Myocyte (in vitro differentiated cells): ENCODE data around the gene SOCS6. TPM values are rescaled to one million over a fixed set of nuclear protein-coding genes. Genes with fewer than 3 reads are reported as not detected.
"Not testable (repeated sequence)": the region's sequence is repeated elsewhere in the genome, so short reads cannot be mapped to it uniquely, and the experiment has no call there.

Experiments used
- DNase-seq: peaks from one replicate; pipeline ENCODE4 v3.0.0-alpha.2; 2012; ENCODE audit warnings: low read depth
- total RNA-seq: library from RNA; depleted of rRNA; stranded (reverse); fragments of >200 nt; gene quantifications from 2 replicates; pipeline ENCODE4 v1.2.3, GENCODE V29; 2014

The SOCS6 gene
- total RNA-seq, 1 donor from 2014 or later = 23.6 TPM

DNA sequence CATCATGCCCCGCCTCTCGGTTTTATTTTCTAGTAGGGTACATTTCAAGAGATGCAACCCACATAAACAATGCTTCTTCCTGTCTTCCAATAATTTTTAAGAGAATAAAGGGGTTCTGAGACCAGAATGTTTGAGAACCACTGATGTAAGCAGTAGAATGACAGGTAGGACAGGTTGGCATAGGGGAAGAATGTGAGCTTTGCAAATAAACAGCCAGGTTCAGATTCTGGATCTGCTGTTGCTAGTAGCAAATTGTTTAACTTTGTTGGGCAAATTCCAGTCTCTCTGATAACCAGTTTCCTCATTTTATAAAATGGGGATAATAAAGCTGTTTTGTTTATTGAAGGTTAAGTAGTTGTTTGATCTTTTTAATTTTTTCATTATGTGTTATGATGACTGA lies 32.8 kb downstream of the SOCS6 start:
- DNase-seq = no peak

DNA sequence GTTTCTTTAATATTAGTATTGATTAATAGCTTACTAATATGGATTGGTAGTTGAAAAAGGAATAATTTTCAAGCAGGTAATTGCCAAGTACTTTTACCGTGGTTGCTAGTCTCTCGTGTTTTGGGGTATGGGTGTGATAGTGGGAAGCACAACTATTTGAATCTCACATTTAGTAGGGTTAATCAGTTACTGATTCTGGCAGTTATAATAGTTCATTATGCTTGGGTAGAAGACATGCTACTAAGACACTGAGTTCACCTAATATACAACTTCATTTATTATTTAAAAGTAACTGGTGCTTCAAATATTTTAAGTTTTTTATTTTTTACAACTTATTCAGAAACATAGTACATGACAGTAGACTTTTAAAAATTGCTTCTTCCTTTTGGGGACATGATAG lies 33.5 kb downstream of the SOCS6 start:
- DNase-seq = no peak

DNA sequence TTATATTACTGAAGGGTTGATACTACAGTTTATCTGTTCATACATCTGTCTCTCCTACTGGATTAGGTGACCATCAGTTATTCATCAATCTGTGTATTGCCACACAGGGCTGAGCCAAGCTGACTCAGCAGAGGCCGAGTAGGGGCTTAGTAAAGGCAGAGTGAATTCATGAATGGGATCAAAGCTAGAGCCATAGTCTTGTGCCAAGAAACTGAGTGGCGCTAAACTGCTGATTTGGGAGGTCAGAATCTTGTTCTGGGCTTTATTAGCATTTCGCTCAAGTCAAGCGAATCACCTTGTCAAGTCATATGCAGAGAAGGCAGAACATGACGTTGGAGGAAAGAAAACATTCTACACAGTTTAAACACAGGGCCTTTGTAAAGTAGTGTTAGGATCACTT lies 34.1 kb downstream of the SOCS6 start:
- DNase-seq = no peak

DNA sequence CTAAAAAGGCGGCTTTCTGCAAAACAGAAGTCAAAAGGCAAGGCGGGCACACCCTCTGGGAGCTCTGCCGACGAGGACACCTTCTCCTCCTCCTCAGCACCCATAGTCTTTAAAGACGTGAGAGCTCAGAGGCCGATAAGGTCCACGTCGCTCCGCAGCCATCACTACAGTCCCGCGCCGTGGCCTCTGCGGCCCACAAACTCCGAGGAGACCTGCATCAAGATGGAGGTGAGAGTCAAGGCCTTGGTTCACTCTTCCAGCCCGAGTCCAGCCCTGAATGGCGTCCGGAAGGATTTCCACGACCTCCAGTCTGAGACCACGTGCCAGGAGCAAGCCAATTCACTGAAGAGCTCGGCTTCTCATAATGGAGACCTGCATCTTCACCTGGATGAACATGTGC lies 36.1 kb downstream of the SOCS6 start:
- DNase-seq = no peak

DNA sequence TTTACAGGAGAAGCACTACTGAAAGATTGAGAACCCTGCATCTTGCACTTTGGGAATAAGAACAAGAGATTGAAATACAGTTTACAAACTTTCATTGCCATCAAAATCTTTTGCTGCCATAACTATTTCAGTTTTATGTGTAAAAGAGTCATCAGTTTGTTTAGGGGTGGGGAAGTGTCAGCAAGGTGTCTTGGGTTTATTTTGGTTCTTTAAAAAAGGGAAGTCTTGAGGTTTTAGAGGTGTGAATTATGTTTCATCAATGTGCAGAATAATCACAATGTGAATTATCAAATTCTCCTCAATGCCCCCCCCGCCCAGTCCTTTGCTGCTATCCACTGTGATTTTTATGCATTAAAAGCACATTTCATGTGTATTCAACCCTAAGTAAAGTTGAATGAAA lies 37.4 kb downstream of the SOCS6 start:
- DNase-seq = no peak

DNA sequence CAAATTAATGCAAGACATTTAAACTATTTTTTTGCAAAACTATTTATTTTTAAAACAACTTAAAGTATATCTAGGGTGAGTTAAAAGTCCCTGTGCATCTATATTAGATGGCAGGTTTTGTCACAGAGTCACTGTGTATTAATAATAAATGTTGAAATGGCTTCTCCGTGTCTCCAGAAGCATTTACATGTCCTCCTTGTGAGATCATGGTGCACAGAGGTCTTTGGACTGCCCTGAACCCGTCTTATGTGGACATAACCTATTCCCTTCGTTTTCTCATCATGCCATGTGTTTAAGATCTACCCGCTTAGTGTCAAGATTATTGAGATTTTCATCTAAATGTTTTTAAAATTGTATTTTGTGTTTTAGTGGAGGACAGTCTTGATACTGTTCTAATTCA lies 39.3 kb downstream of the SOCS6 start:
- DNase-seq = no peak

DNA sequence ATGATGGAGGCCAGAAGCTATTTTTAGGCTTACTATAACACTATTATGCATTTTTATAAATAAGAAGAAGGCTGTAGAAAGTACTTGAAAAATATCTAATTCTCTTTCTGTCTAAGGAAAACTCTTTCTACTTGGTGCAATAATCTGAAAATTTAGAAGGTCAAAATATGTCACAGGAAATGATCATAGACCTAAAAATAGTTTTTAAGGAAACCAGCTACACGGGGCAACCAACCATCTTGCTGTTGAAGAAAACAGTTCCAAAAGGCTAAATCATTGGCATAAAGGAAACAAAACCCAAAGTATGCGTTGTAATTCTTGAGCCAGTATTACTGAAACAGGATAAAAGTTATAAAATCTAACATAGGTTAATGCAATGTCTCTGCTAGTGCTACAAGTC lies 40.2 kb downstream of the SOCS6 start:
- DNase-seq = no peak

DNA sequence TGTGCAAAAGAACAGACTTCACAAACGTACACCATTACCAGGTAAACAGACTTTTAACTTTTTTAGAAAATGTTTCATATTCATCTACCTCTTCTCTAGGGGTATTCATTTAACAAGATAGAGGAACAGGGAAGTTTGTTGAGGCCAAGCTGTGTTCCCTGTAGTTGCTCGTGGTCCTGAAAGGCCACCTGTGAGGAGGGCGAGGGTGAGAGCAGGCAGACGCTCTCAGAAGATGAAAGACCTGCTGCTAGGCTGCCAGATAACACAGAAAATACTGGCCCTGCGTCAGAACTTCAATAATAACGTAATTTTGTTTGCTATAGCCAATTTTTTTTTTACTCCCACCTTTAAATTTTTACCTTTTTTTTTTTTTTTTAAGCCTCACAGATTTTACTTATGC lies 42.0 kb downstream of the SOCS6 start:
- no peak for DNase-seq

DNA sequence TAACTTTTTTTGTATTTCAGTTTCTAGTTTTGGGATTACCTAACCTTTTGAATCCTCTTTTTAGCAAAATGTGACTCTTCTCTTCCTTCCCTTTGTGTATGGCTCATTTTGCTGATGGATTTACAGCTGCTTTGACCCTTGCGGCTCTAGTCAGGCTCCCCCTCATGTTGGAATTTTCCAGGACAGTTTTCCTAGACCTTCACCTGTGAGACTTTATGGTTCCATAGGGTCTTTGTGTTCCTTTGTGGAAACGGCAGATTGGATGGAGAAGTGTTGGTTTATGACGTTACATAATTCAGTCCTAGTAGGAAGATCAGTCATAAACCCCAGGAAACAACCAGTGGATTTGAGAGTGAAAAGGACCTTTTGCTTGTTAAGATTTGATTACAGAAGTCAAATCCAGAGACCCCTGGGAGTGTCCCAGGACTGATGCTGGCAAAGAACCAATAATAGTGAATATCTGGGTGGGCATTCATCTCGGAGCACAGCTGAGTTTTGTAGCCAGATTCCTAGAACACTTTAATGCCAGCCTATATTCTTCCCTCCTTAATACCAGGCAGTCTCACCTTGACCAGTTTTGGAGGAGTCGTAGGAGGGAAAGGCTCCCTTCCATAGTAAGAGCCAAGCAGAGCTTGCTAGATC lies 42.7 kb downstream of the SOCS6 start:
- no peak for DNase-seq

DNA sequence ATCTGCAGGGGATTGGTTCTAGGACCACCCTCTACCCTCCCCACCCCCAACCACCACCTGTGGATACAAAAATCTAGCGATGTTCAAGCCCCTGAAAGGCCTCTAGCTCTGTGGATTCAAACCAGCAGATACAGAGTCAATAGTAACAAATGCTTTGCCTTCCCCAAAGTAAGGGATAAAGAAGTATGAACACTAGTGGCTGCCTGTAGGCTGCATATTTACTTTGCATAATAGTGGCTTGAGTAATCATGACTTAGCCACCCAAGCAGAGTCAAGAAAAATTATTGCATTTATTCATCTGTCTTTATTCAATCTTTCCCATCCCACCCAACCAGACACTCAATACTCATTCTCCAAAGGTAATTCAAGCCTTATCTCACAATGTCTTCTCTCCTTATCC lies 43.8 kb downstream of the SOCS6 start:
- no peak for DNase-seq

DNA sequence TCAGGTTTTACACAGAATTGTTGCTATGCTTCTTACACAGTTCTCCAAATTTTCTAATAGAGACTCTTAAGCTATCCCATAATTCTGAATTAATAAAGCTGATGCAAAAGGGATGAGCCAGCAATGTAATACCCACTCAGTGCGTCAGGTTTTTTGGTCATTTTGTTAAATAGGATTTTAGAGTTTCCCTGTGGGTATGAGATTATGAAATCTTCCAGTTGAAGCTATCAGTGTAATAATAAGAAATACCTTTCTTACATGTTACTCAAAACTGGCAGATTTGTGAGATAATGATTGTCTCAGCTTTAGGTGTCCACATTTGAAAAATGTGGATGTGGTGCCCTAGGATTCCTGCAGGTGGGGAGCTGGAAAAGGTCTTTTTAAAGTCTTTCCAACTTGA lies 44.5 kb downstream of the SOCS6 start:
- no peak for DNase-seq

DNA sequence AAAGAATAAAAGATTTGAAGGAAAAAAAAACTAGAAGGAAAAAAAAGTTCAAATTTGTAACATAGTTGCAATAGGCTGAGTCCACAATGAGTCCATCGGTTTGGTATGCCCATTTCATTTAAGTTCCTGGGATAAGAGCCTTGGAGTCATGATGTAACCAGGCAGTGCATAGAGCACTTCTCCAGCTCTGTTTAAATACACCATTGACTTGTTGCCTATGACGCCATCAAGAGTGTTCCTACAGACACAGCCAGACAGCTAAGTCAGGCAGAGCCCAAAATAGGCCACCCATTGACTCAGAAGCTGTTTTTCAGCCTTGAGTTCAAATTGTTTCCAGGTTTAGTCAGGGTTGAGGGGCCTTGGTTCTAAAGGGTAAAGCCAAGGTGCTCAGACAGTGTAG lies 44.9 kb downstream of the SOCS6 start:
- peak; percentile 24 for DNase-seq

DNA sequence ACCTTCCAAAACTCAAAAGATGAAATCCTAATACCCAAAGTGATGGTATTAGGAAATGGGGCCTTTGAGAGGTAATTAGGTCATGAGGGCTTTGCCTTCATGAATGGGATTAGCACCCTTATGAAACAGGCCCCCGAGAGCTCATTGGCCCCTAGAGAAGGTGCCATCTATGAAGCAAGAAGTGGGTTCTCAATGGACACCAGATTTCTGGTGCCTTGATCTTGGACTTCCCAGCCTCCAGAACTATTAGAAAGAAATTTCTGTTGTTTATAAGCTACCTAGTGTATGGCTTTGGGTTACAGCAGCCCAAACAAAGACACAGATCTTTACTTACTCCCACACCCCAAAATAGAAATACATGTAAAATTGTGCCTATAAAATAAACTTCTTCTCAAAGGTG lies 45.4 kb downstream of the SOCS6 start:
- DNase-seq = no peak

DNA sequence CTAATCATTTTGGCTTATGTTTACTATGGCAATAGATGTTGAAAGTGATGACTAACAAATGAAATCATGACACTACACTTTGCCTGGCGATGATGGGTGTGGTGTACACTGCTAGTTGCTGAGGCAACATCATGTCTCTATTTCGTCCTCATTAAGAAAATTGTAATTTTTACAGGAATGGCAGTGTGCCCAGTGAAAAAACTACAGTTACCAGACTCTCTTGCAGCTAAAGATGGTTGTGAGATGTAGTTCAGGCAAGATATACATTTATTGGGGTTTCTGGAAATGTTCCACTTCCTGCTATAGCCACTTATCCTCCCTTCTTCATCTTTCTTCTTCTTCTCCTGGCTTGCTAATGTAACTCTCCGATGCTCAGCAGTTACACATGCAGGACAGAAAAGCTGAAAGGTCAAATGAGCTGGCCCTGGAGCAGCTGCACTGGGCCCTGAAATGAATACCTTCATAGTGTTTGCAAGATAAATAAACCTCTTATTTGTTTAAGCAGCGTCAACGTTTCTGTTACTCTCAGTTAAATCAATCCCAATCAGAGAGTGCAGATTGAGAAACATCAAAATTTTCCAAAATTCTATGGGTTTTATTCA lies 46.0 kb downstream of the SOCS6 start:
- DNase-seq = no peak

DNA sequence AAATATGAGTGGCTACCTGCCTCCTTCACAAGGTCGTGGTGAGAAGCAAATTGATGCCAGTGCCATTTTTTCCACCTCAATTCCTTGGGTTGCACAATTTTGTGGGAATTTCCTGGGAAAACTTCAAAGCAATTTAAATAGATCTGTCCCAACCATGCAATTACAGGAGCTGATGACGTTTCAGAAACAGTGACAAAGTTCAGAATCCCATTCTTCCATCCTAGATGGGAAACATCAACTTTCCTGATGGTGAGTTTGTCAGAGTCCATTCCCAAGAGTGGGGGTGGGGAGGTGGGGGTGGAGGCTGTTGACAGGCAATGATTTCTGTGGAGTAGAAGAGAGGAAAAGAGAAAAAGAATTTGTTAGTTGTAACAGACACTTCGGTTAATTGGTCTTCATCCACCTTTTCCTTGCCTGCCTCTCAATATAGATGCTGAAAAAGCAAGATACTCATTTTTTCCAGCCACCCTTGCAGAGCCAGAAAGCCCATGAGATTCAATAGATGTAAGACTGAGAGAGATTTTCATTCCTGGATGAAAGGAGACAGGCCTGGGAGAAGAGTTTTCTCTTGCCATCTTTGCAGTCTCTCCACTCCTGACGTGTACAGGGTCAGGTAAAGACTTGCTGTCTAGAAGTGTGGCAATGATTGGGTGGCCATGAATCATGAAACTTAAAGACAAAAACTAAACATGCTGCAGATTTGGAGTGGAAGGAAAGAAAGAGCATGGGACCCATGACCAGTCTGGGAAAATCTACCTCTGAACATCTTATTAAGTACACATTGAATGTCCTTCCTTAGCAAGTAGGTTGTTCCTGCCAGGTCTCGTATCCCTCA lies 47.3 kb downstream of the SOCS6 start:
- DNase-seq = no peak

DNA sequence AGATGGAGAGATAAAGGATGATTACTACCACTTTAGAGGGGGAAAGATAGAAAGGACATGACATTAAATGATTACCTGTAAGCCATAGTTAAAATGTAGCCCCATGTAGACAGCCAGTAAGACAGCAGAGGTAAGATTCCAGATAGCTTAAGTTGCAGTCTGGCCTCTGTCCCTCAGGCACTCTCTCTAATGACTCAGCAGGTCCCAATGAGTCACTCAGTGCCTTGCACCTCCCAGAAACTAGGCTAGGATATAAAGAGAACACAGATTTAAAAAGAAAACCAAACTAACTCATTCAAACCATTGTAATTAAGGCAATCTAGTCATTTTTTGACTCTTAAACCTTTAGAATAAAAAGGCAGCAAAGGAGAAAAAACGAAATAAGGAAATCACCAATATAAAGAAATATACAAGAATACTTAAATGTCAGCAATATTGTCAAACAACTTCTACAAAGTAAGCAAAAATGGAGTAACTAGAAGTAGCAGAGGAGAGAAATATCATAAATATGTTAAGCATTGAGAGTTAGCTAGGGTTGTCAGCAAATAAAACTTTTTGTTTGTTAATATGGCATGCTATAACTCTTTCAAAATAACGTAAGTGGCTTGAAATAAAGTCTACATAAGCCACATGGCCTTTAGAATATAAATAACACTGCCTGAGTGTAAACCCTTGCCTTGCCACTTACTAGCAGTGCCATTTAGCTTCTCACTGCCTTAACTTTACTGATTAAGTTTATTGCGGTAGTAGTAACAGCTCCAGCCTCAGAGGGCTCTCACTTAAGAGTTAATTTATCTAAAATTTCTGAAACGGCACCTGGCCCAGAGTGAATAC lies 48.5 kb downstream of the SOCS6 start:
- DNase-seq = peak; percentile 84

DNA sequence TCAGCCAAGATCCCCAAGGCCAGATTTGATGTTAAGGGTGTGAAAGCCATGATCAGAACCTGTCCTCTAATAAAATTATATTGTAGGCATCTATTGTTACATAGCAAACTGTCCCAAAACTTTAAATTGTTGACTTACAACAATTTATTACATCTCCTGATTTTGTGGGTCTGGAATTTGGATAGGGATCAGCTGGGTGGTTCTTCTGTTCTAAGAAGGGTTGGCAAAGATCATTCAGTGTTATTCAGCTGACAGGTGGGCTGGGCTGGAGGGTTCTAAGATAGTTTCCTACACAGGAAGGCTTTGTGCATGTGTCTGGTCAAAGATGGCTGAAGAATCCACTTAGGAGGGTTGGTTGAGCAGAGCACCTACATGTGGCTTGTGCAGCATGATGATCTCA lies 50.0 kb downstream of the SOCS6 start:
- no peak for DNase-seq

DNA sequence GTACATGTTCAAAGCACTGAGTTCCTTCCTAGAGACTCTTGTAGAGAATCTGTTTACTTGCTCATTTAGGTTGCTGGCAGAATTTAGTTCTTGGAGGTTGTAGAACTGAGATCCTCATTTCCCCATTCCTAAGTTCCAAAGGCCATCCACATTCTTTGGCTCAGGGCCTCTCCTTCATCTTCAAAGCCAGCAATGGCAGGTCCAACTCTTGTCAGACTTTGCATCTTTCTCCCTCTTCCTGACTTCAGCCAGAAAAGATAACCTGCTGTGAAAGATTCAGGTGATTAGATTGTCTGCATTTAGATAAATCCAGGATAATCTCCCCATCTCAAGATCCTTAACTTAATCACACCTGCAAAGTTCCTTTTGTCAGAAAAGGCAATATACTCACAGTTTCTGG lies 51.1 kb downstream of the SOCS6 start:
- DNase-seq = no peak

DNA sequence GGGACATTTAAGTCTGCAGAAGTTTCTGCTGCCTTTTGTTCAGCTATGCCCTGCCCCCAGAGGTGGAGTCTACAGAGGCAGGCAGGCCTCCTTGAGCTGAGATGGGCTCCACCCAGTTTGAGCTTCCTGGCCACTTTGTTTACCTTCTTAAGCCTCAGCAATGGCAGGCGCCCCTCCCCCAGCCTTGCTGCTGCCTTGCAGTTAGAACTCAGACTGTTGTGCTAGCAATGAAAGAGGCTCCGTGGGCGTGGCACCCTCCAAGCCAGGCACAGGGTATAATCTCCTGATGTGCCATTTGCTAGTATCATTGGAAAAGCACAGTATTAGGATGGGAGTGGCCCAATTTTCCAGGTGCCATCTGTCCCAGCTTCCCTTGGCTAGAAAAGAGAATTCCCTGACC lies 59.6 kb downstream of the SOCS6 start:
- not testable (repeated sequence) for DNase-seq

DNA sequence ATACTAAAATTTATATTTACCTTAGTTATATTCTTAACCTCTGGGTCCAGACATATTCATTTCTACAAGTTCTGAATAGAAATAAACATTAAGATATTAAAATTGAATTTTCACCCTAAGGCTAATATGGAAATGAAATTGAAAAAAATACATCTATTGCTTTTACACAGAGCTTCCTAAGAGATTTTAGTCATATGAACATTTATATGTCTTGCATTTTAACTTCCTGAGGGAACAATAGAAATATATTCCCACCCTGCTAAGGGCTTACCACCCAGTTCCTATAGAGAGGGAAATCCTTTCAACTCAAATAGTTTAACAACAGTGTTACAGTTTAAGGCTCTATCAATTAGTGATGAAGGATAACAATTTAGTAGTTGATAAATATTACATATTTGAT lies 60.5 kb downstream of the SOCS6 start:
- DNase-seq = no peak

DNA sequence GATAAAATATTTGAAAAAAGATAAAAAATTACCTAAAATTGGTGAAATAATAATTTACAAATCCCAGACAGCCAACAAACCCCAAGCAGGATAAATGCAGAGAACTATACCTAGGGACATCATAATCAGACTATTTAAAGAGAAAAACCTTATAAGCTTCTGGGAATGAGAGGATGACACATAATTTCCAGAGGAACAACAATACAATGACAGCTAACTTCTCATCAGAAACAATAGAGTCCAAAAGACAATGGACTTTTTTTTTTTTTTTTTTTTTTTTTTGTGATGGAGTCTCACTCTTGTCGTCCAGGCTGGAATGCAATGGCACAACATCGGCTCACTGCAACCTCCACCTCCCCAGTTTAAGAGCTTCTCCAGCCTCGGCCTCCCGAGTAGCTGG lies 65.2 kb downstream of the SOCS6 start:
- no peak for DNase-seq

DNA sequence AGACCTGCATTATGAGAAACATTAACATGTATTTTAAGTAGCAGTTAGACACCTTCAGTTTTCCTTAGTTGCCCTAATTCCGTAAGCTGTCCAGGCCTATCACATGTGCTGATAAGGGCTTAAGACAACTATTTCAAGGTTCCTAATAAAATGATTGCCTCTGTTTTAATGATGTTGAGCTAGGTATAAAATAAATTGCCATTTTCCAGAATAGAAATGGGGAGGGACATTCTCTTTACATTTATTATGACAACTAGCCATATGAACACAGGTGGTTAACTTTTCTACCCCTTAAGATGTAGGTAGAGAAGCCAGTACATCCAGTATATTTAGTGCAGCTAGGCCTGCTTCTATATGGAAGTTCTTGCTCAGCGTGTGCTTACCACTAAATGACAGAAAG lies 65.9 kb downstream of the SOCS6 start:
- DNase-seq = no peak
